ENCODE results near the gene AICDA.
A peak's percentile ranks its signal among the peaks of the same experiment; 100 is the strongest.

Gene AICDA

GRCh38 chr12:8612629-8613028 is at the start of gene AICDA:
TSS of gene AICDA (minus strand) at chr12:8612859. CDS start at chr12:8612767, 92 bp downstream.
- H3K4me3 ChIP-seq (ENCODE audit: low read length), result no peak within 1 kb of the TSS
- no peak for TF ChIP-seq CTCF (conservative IDR thresholded peaks at IDR 0.05; ENCODE audit: low read length)
- no peak for DNase-seq (ENCODE audit: low read depth)

DNA sequence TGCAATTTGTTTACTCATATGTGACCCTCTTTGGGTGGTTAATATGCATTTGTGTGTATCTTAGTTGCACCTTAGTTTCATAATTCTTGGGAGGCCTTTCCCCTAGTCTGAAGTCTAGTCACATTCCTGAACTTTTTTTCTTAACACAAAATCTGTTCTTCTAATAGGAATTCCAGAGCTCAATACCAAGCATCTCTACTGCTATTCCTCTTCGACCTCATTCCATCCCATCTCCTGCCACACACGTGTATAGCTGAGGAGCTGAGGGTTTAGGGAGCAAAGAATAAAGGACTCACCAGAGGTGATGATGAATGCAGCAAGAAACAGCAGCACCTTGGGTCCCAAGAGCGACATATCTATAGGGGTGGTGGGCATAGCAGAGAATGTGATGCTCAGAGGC is 49.1 kb upstream of the AICDA start:
- no peak for TF ChIP-seq CTCF (conservative IDR thresholded peaks at IDR 0.05; ENCODE audit: low read length)
- H3K4me3 ChIP-seq (ENCODE audit: low read length), result peak overlapping the region; percentile 61
- DNase-seq (ENCODE audit: low read depth), result peak; percentile 40

GRCh38 chr12:8661016-8661415 is 48.4 kb upstream of the AICDA start:
- H3K4me3 ChIP-seq (ENCODE audit: low read length), result peak overlapping the region; percentile 61
- no peak for TF ChIP-seq CTCF (conservative IDR thresholded peaks at IDR 0.05; ENCODE audit: low read length)
- DNase-seq (ENCODE audit: low read depth), result peak; percentile 23

GRCh38 chr12:8658346-8658745 is 45.7 kb upstream of the AICDA start:
- no peak for TF ChIP-seq CTCF (conservative IDR thresholded peaks at IDR 0.05; ENCODE audit: low read length)
- no peak overlapping the region for H3K4me3 ChIP-seq (ENCODE audit: low read length)

GRCh38 chr12:8655421-8655820 is 42.8 kb upstream of the AICDA start:
- H3K4me3 ChIP-seq (ENCODE audit: low read length), result no peak overlapping the region
- DNase-seq (ENCODE audit: low read depth), result no peak
- no peak for TF ChIP-seq CTCF (conservative IDR thresholded peaks at IDR 0.05; ENCODE audit: low read length)

More at GRCh38 chr12:8658346-8658745, 45.7 kb upstream of the AICDA start:
- peak; percentile 92 for DNase-seq (ENCODE audit: low read depth)

GRCh38 chr12:8648576-8649205 is 36.0 kb upstream of the AICDA start:
- H3K4me3 ChIP-seq (ENCODE audit: low read length), result no peak overlapping the region
- DNase-seq (ENCODE audit: low read depth), result no peak
- TF ChIP-seq CTCF (conservative IDR thresholded peaks at IDR 0.05; ENCODE audit: low read length), result no peak

- TF ChIP-seq CTCF (conservative IDR thresholded peaks at IDR 0.05; ENCODE audit: low read length), result no peak
- DNase-seq (ENCODE audit: low read depth), result no peak
- no peak overlapping the region for H3K4me3 ChIP-seq (ENCODE audit: low read length)
Observed at GRCh38 chr12:8647968-8648367, 35.3 kb upstream of the AICDA start.
